H9 (cell line): Measurements from ENCODE around the gene PCNX3. TPM values are rescaled to one million over a fixed set of nuclear protein-coding genes. Genes with fewer than 3 reads are reported as not detected.

Experiments
- DNase-seq: peaks from one replicate; pipeline ENCODE4 v3.0.0-alpha.2; 2017
- H2AFZ ChIP-seq: one replicate; pipeline ENCODE4 v1.6.1; 2013; ENCODE audit warnings: mild to moderate bottlenecking, low read length, control low read depth, moderate library complexity
- H2AK5ac ChIP-seq: 2 replicates; pipeline ENCODE4 v1.6.1; 2013; ENCODE audit warnings: low read length, control low read depth, mixed read lengths; ENCODE audit not compliant: insufficient read length
- H2BK120ac ChIP-seq: one replicate; pipeline ENCODE4 v1.6.1; 2013; ENCODE audit warnings: low read depth, mild to moderate bottlenecking, low read length, control low read depth, inconsistent platforms; ENCODE audit not compliant: poor library complexity, severe bottlenecking
- H2BK12ac ChIP-seq: 2 replicates; pipeline ENCODE4 v1.6.1; 2013; ENCODE audit warnings: low read length, control low read depth, mixed read lengths, low read depth; ENCODE audit not compliant: insufficient read length
- H2BK15ac ChIP-seq: 2 replicates; pipeline ENCODE4 v1.6.1; 2013; ENCODE audit warnings: low read depth, low read length, control low read depth
- H2BK20ac ChIP-seq: one replicate; pipeline ENCODE4 v1.6.1; 2013; ENCODE audit warnings: low read depth, mild to moderate bottlenecking, low read length, control low read depth, inconsistent platforms; ENCODE audit not compliant: poor library complexity, severe bottlenecking
- H2BK5ac ChIP-seq: 2 replicates; pipeline ENCODE4 v1.6.1; 2013; ENCODE audit warnings: low read length, control low read depth, mixed read lengths; ENCODE audit not compliant: insufficient read length
- H3K14ac ChIP-seq: 2 replicates; pipeline ENCODE4 v1.6.1; 2013; ENCODE audit warnings: low read length, control low read depth; ENCODE audit not compliant: insufficient read depth
- H3K18ac ChIP-seq: 2 replicates; pipeline ENCODE4 v1.6.1; 2013; ENCODE audit warnings: low read depth, mild to moderate bottlenecking, mixed read lengths, low read length, control low read depth; ENCODE audit not compliant: insufficient read length
- H3K23ac ChIP-seq: 2 replicates; pipeline ENCODE4 v1.6.1; 2013; ENCODE audit warnings: low read length, control low read depth, mixed read lengths, low read depth; ENCODE audit not compliant: insufficient read length
- H3K23me2 ChIP-seq: 2 replicates; pipeline ENCODE4 v1.6.1; 2013; ENCODE audit warnings: low read depth, mild to moderate bottlenecking, mixed read lengths, low read length, control low read depth; ENCODE audit not compliant: insufficient read length, poor library complexity, severe bottlenecking
- H3K27ac ChIP-seq: 2 replicates; pipeline ENCODE4 v1.5.1; 2013; ENCODE audit warnings: low read length, control low read depth, mixed read lengths, low read depth; ENCODE audit not compliant: insufficient read length
- H3K27me3 ChIP-seq: 2 replicates; pipeline ENCODE4 v1.6.1; 2013; ENCODE audit warnings: low read length, control low read depth, inconsistent platforms; ENCODE audit not compliant: insufficient read depth
- H3K4ac ChIP-seq: 2 replicates; pipeline ENCODE4 v1.6.1; 2013; ENCODE audit warnings: low read depth, mild to moderate bottlenecking, control low read depth, inconsistent platforms, low read length, moderate library complexity
- H3K4me1 ChIP-seq: 2 replicates; pipeline ENCODE4 v1.6.1; 2013; ENCODE audit warnings: low read length, control low read depth, inconsistent platforms; ENCODE audit not compliant: insufficient read depth
- H3K4me2 ChIP-seq: 2 replicates; pipeline ENCODE4 v1.6.1; 2013; ENCODE audit warnings: low read length, control low read depth, mixed read lengths; ENCODE audit not compliant: insufficient read length, insufficient read depth
- H3K56ac ChIP-seq: 2 replicates; pipeline ENCODE4 v1.6.1; 2013; ENCODE audit warnings: low read depth, mild to moderate bottlenecking, mixed read lengths, low read length, control low read depth; ENCODE audit not compliant: insufficient read length
- H3K79me1 ChIP-seq: 2 replicates; pipeline ENCODE4 v1.6.1; 2013; ENCODE audit warnings: low read depth, mild to moderate bottlenecking, moderate library complexity, low read length, control low read depth, inconsistent platforms; ENCODE audit not compliant: insufficient read depth, poor library complexity, severe bottlenecking
- H3K79me2 ChIP-seq: 2 replicates; pipeline ENCODE4 v1.6.1; 2013; ENCODE audit warnings: low read length, control low read depth, inconsistent platforms; ENCODE audit not compliant: insufficient read depth
- H3K9ac ChIP-seq: 2 replicates; pipeline ENCODE4 v1.6.1; 2013; ENCODE audit warnings: low read length, control low read depth, mixed read lengths; ENCODE audit not compliant: insufficient read length; ENCODE audit errors: extremely low read depth
- H3K9me3 ChIP-seq: one replicate; pipeline ENCODE4 v1.6.1; 2013; ENCODE audit warnings: low read depth, low read length, inconsistent platforms; ENCODE audit not compliant: control insufficient read depth
- H3T11ph ChIP-seq: one replicate; pipeline ENCODE4 v1.6.1; 2013; ENCODE audit warnings: mild to moderate bottlenecking, low read length, control low read depth, inconsistent platforms
- H4K20me1 ChIP-seq: one replicate; pipeline ENCODE4 v1.6.1; 2013; ENCODE audit not compliant: control insufficient read depth, insufficient read length, insufficient read depth
- H4K5ac ChIP-seq: 2 replicates; pipeline ENCODE4 v1.6.1; 2013; ENCODE audit warnings: low read depth, mild to moderate bottlenecking, mixed read lengths, low read length, control low read depth; ENCODE audit not compliant: insufficient read length
- H4K8ac ChIP-seq: replicated peaks from 2 replicates; pipeline ENCODE4 v1.6.1; 2013; ENCODE audit warnings: low read length, control low read depth, mixed read lengths, low read depth; ENCODE audit not compliant: insufficient read length
- H4K91ac ChIP-seq: 2 replicates; pipeline ENCODE4 v1.6.1; 2013; ENCODE audit warnings: low read depth, mild to moderate bottlenecking, moderate library complexity, mixed read lengths, low read length, control low read depth; ENCODE audit not compliant: insufficient read length
- H3K27ac Mint-ChIP-seq, 3 experiments: 2 replicates in 2 of 3; 3 replicates in 1 of 3; pipeline ENCODE4 v1.8.0; 2020 to 2021; ENCODE audit warnings: mixed read lengths in 3 of 3, mild to moderate bottlenecking in 1 of 3, moderate library complexity in 1 of 3
- H3K27me3 Mint-ChIP-seq: 2 replicates; pipeline ENCODE4 v1.8.0; 2021; ENCODE audit warnings: low read depth, mild to moderate bottlenecking, moderate library complexity, mixed read lengths
- H3K36me3 Mint-ChIP-seq, 3 experiments: 2 replicates in 2 of 3; 3 replicates in 1 of 3; pipeline ENCODE4 v1.8.0; 2020 to 2021; ENCODE audit warnings: low read depth in 3 of 3, mixed read lengths in 3 of 3; ENCODE audit not compliant: insufficient read depth in 1 of 3
- H3K4me1 Mint-ChIP-seq, 2 experiments: 2 replicates each; pipeline ENCODE4 v1.8.0; 2020; ENCODE audit warnings: mixed read lengths in 2 of 2
- H3K4me3 Mint-ChIP-seq, 2 experiments: 2 replicates in 1 of 2; 3 replicates in 1 of 2; pipeline ENCODE4 v1.8.0; 2020 to 2021; ENCODE audit warnings: mild to moderate bottlenecking in 2 of 2, mixed read lengths in 2 of 2, moderate library complexity in 1 of 2
- H3K9me3 Mint-ChIP-seq, 2 experiments: 2 replicates in 1 of 2; 3 replicates in 1 of 2; pipeline ENCODE4 v1.8.0; 2020; ENCODE audit warnings: mild to moderate bottlenecking in 2 of 2, mixed read lengths in 2 of 2, moderate library complexity in 1 of 2
- CTCF ChIP-seq: fragments of 200-600 bp; sonication (generic); conservative IDR thresholded peaks from 3 replicates; pipeline ENCODE4 v1.8.0; 2021; ENCODE audit warnings: antibody characterized with exemption, mild to moderate bottlenecking
- WGBS: extraction: QIAGEN DNeasy Blood & Tissue Kit; methylation state at CpG from one replicate; pipeline ENCODE4 v1.1.7; 2013; ENCODE audit warnings: missing lambda C conversion rate, low lambda C conversion rate, mixed read lengths; ENCODE audit not compliant: insufficient read length; ENCODE audit errors: extremely low coverage; 5-methylcytosine and 5-hydroxymethylcytosine counted together
- total RNA-seq: library from RNA; stranded (reverse); gene quantifications from 2 replicates; pipeline ENCODE4 v1.2.1, GENCODE V29; 2021

The PCNX3 gene
- total RNA-seq, 1 experiment from 2014 or later = 50.5 TPM

GRCh38 chr11:65651589-65652510 is 36.3 kb downstream of the PCNX3 start:
- H3K9me3 ChIP-seq = no peaks in the 10 kb centered on the region
- Mint-ChIP-seq H3K9me3 (no peaks in the 10 kb centered on the region; a peak in 1 of 5 replicates), H3K36me3 (peaks cover 21 to 36% (median 26%) of the 10 kb centered on the region in 3 experiments), H3K4me3 (peak overlapping the region; percentile 78 to 80), H3K4me1 (peaks cover 20 to 23% of the 10 kb centered on the region in 2 experiments), H3K27ac (peak overlapping the region in 2 of 3 experiments; percentile 47 to 90; a peak in 3 of 7 replicates), H3K27me3 (peaks cover 3% of the 10 kb centered on the region)
- H2BK12ac ChIP-seq = no peak overlapping the region
- DNase-seq = no peak
- no peak overlapping the region for H3T11ph ChIP-seq
- no CpG with 5 or more reads among the region's 28 CpGs for WGBS
- H2AK5ac ChIP-seq = no peak overlapping the region
- H4K8ac ChIP-seq = no peak overlapping the region
- no peak overlapping the region for H3K23ac ChIP-seq
- peak overlapping the region; percentile 86 for H3K4me2 ChIP-seq
- H2AFZ ChIP-seq = no peak overlapping the region
- no peak overlapping the region for H2BK15ac ChIP-seq
- no peak overlapping the region for H3K18ac ChIP-seq
- peak overlapping the region; percentile 77; the same call in 1 of the 2 replicates for H3K14ac ChIP-seq
- no peak overlapping the region for H2BK120ac ChIP-seq
- peaks cover 4% of the 10 kb centered on the region; the same call in 1 of the 2 replicates for H3K4me1 ChIP-seq
- no peaks in the 10 kb centered on the region for H4K20me1 ChIP-seq
- H3K79me1 ChIP-seq = no peaks in the 10 kb centered on the region
- H3K27ac ChIP-seq = no peak overlapping the region
- H2BK5ac ChIP-seq = no peak overlapping the region
- peak overlapping the region; percentile 39 for H3K9ac ChIP-seq
- no peaks in the 10 kb centered on the region for H3K79me2 ChIP-seq
- no peak overlapping the region for H3K56ac ChIP-seq
- peaks cover 4% of the 10 kb centered on the region for H3K23me2 ChIP-seq
- H2BK20ac ChIP-seq = no peak overlapping the region
- H4K5ac ChIP-seq = no peak overlapping the region
- no peak overlapping the region for H4K91ac ChIP-seq
- no peak for TF ChIP-seq CTCF
- H3K4ac ChIP-seq = no peak overlapping the region
- no peaks in the 10 kb centered on the region for H3K27me3 ChIP-seq
